B cell (primary cell): ENCODE measurements around the gene OXSR1.

ENCODE experiments used
- CTCF ChIP-seq: fragments of 200-600 bp; IDR thresholded peaks from one replicate; pipeline ENCODE4 v1.8.0; 2022; ENCODE audit warnings: antibody characterized with exemption, mild to moderate bottlenecking
- EZH2 ChIP-seq: IDR thresholded peaks from 2 replicates; pipeline ENCODE4 v1.6.1; 2012; ENCODE audit warnings: borderline replicate concordance, low read depth, mild to moderate bottlenecking, moderate library complexity, low read length; ENCODE audit not compliant: insufficient read depth, poor library complexity, severe bottlenecking

- TF ChIP-seq CTCF, result no peak
- TF ChIP-seq EZH2, result no peak
These were observed 116.8 kb downstream of the OXSR1 start, which contains the start of gene SLC22A14 for GRCh38 chr3:38281895-38282686.
